Skin of body (tissue), 2 donors: ENCODE results near the gene KPNA2. TPM values are rescaled to one million over a fixed set of nuclear protein-coding genes. Genes with fewer than 3 reads are reported as not detected.
"Not testable (repeated sequence)": the region's sequence is repeated elsewhere in the genome, so short reads cannot be mapped to it uniquely, and the experiment has no call there.

Experiments used
- DNase-seq: peaks from one replicate; lab custom pipeline; 2025; lab: John Stamatoyannopoulos, UW
- total RNA-seq: library from RNA; depleted of rRNA; stranded (reverse); fragments of >200 nt; gene quantifications from one replicate; pipeline ENCODE4 v1.2.3, GENCODE V29; 2014

KPNA2 gene
- total RNA-seq, 1 donor from 2014 or later = 29.9 TPM

- peak; percentile 93 for DNase-seq
Observed at GRCh38 chr17:68019675-68020408, 15.7 kb upstream of the KPNA2 start.

DNA sequence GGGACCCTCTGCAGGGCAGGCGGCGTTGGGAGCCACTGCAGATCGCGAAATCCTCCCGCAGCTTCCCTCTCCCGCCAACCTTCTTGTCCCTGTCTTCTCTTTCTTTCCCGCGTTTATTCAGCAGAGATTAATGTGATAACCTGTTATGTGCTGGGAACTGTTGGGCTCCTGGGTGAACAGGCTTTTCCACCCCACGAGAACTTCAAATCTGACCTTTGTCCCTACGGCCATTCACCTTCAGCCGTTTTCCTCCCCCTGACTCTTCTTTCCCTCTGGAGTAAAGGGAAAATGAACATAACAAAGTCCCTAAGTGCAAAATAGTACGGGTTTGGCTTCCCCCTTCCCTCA, 15.2 kb upstream of the KPNA2 start:
- DNase-seq = no peak

DNA sequence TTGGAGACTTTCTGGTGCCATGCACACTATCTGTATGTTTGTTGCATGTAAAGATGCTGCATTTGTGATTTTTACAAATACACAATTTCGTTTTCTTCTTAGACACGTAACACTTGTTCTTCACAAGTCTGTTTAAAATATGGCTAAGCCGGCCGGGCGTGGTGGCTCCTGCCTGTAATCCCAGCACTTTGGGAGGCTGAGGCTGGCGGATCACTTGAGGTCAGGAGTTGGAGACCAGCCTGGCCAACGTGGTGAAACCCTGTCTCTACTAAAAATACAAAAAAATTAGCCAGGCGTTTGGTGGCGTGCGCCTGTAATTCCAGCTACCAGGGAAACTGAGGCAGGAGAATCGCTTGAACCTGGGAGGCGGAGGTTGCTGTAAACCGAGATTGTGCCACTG, 14.7 kb upstream of the KPNA2 start:
- DNase-seq = not testable (repeated sequence)

DNA sequence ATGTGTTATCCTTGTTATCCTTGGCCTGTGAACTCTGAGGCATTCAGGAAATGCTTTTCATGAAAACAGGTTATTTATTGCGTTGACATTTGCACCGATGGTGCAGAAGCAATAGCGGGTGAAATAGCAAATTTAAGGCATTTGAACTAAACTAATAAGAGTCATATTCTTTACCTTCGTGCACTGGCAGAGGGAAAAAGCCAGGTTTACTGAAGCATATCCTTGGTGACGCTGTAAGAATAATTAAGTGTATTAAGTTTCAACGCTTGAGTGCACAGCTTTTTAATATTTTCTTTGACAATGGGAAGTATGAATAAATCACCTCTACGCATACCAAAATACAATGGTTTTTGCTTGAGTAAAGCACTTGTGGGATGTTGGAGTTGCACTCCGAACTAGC, 13.6 kb upstream of the KPNA2 start:
- no peak for DNase-seq

GRCh38 chr17:68022547-68022946, 13.0 kb upstream of the KPNA2 start:
- DNase-seq = not testable (repeated sequence)

DNA sequence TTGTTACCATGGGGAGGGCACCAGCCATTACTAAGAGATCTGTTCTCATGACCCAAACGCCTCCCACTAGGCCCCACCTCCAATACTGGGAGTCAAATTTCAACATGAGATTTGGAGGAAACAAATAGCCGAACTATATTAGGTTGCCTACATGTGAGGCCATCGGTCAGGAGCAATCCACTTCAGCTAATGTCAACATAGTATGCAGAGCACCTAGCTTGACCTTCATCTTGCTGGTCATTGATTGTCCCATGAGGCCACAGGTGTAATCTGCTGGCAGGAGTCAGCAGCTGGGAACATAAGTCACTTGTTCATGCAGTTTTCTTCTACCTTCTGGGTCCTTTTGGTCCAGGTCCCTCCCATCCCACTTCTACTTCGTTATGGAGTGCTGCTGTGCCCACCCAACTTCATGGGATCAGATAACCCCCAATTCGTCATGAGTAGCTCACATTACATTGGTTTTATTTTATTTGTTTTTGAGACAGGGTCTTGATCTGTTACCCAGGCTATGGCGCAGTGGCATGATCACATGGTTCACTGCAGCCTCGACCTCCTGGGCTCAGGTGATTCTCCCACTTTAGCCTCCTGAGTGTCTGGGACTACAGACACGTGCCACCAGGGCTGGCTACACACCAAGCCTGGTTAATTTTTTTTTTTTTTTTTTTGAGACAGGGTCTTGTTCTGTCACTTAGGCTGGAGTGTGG, 5.9 kb upstream of the KPNA2 start:
- DNase-seq = no peak

GRCh38 chr17:68033636-68034451, 1.7 kb upstream of the KPNA2 start:
- peak; percentile 32 for DNase-seq

- DNase-seq = no peak
Observed at GRCh38 chr17:68034452-68034776, 1.1 kb upstream of the KPNA2 start.

GRCh38 chr17:68035131-68035522, 408 bp upstream of the KPNA2 start:
- peak; percentile 98 for DNase-seq

GRCh38 chr17:68036304-68037147, 991 bp downstream of the KPNA2 start:
- DNase-seq = no peak

- no peak for DNase-seq
Observed at GRCh38 chr17:68047153-68047846, 11.8 kb downstream of the KPNA2 start.

DNA sequence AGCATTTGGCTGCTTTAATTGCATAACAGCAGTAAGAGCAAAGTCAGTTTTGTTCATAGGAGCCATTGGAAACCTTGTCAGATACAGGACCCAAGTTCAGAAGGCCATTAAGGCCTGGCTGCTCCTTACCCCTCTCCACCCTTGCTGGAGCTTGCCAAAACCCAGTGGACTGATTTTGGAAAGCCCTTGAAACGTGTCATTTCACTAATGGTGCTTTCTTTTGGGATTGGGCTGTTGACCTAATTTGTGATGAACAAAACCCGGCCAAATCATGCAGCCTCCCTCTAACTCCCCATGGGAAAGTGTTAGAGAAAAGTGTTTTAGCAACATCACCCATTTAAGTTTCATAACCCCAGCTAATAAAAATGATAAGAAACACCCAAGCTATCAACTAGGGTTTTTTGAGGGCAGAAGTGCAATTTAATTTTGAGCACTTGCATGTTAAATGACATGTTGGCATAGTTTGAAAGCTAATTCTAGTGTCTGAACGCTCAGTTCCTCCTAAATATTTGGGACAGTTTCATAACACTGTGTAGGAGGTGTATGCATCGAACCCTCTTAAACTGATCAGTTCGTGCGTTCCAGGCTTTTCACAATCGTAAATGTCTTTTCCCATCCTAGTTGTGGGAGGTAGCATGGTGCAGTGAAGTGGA, 12.5 kb downstream of the KPNA2 start:
- not testable (repeated sequence) for DNase-seq

- DNase-seq = no peak
Observed at GRCh38 chr17:68048996-68049395, 13.5 kb downstream of the KPNA2 start.

- DNase-seq = not testable (repeated sequence)
Observed at GRCh38 chr17:68049812-68050437, 14.4 kb downstream of the KPNA2 start.

DNA sequence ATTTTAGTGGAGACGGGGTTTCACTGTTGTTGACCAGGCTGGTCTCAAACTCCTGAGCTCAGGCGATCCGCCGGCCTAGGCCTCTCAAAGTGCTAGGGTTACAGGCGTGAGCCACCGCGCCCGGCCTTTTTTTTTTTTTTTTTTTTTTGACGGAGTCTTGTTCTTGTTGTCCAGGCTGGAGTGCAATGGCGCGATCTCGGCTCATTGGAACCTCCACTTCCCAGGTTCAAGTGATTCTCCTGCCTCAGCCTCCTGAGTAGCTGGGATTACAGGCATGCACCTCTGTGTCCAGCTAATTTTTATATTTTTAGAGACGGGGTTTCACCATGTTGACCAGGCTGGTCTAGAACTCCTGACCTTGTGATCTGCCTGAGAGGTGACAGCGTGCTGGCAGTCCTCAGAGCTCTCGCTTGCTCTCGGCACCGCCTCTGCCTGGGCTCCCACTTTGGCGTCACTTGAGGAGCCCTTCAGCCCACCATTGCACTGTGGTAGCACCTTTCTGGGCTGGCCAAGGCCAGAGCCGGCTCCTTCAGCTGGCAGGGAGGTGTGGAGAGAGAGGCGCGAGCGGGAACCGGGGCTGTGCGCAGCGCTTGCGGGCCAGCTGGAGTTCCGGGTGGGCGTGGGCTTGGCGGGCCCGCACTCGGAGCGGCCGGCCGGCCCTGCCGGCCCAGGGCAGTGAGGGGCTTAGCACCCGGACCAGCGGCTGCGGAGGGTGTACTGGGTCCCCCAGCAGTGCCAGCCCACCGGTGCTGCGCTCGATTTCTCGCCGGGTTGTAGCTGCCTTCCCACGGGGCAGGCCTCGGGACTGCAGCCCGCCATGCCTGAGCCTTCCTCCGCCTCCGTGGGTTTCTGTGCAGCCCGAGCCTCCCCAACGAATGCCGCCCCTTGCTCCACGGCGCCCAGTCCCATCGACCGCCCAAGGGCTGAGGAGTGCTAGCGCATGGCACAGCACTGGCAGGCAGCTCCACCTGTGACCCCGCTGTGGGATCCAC, 16.1 kb downstream of the KPNA2 start:
- not testable (repeated sequence) for DNase-seq

DNA sequence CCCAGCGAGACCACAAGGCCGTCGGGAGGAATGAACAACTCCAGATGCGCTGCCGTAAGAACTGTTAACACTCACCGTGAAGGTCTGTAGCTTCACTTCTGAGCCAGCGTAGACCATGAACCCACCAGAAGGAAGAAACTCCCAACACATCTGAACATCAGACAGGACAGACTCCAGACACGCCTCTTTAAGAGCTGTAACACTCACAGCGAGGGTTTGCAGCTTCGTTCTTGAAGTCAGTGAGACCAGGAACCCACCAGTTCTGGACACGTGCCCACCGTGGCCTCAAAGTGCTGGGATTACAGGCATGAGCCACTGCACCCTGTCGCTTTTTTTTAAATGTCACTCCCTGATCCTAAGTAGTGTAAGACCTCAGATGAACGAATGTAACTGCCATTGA, 17.3 kb downstream of the KPNA2 start:
- peak; percentile 23 for DNase-seq

- DNase-seq = peak; percentile 89
Observed at GRCh38 chr17:68053231-68054013, 17.9 kb downstream of the KPNA2 start.
